Nephron progenitor cell (in vitro differentiated cells): ENCODE measurements around the gene NPIPA5.
"Not testable (repeated sequence)": the region's sequence is repeated elsewhere in the genome, so short reads cannot be mapped to it uniquely, and the experiment has no call there.

Experiments
- DNase-seq: peaks from one replicate; pipeline ENCODE4 v3.0.0; 2021
- H3K27ac Mint-ChIP-seq: 2 replicates; pipeline ENCODE4 v1.8.0; 2021; ENCODE audit warnings: mild to moderate bottlenecking, moderate library complexity, mixed read lengths
- H3K27me3 Mint-ChIP-seq: 2 replicates; pipeline ENCODE4 v1.8.0; 2021; ENCODE audit warnings: mild to moderate bottlenecking, low read depth, mixed read lengths; ENCODE audit not compliant: poor library complexity
- H3K36me3 Mint-ChIP-seq: 2 replicates; pipeline ENCODE4 v1.8.0; 2021; ENCODE audit warnings: low read depth, mixed read lengths
- H3K4me1 Mint-ChIP-seq: 2 replicates; pipeline ENCODE4 v1.8.0; 2021; ENCODE audit warnings: mixed read lengths
- H3K4me3 Mint-ChIP-seq: 2 replicates; pipeline ENCODE4 v1.8.0; 2021; ENCODE audit warnings: mild to moderate bottlenecking, moderate library complexity, mixed read lengths
- H3K9me3 Mint-ChIP-seq: 2 replicates; pipeline ENCODE4 v1.8.0; 2021; ENCODE audit warnings: mild to moderate bottlenecking, moderate library complexity, mixed read lengths

The NPIPA5 gene

DNA sequence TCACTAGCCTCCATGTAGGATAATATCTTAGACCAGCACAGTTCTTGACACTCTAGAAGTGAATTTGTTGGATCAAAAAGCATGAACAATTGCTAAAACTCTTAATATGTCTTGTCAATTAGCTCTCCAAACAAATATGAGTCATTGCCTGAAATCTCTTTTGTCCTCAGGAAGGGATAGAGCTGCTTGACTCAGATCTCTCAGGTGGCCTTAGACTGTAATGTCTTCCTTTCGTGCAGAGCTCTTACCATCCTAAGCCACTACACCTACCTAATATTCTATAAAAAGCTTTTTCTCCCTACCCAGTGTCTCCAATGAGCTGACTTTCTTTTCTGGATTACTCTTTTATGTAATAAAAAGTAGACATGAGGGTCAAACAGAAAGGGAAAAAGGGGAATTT, 63.5 kb downstream of the NPIPA5 start:
- not testable (repeated sequence) for DNase-seq, H3K27me3 Mint-ChIP-seq, H3K4me3 Mint-ChIP-seq, H3K27ac Mint-ChIP-seq, H3K4me1 Mint-ChIP-seq, H3K36me3 Mint-ChIP-seq
- peaks cover 21% of the 10 kb centered on the region for H3K9me3 Mint-ChIP-seq
